ENCODE data around the gene SYNE4. TPM values are rescaled to one million over a fixed set of nuclear protein-coding genes. Genes with fewer than 3 reads are reported as not detected.
A peak's percentile ranks its signal among the peaks of the same experiment; 100 is the strongest.

Gene SYNE4
- total RNA-seq, 1 donor: not detected

GRCh38 chr19:35978832-35979365 lies 29.7 kb downstream of the SYNE4 start:
- DNase-seq (ENCODE audit: low read depth): no peak
- H3K4me3 ChIP-seq (ENCODE audit: low read depth, low read length): no peak overlapping the region
- TF ChIP-seq CTCF (IDR thresholded peaks at IDR 0.05; ENCODE audit: insufficient read depth, low read depth, low read length): no peak

DNA sequence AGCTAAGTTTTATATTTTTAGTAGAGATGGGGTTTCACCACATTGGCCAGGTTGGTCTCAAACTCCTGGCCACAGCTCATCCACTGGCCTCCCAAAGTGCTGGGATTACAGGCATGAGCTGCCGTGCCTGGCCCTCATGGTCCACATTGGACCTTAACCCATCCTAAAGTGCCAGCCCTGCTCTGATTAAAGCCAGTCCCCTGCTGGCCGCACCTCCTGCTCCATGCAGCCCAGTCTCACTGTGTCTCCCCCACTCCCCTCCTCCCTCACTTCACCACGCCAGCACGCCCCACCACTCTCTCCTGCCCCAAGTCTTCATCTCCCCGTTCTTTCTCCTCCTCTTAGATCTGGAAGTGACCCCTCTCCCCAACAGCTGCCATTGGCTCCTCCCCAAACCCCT lies 30.3 kb downstream of the SYNE4 start:
- TF ChIP-seq CTCF (IDR thresholded peaks at IDR 0.05; ENCODE audit: insufficient read depth, low read depth, low read length): no peak
- no peak overlapping the region for H3K4me3 ChIP-seq (ENCODE audit: low read depth, low read length)
- DNase-seq (ENCODE audit: low read depth): no peak

GRCh38 chr19:35977446-35978222 lies 31.0 kb downstream of the SYNE4 start:
- no peak overlapping the region for H3K4me3 ChIP-seq (ENCODE audit: low read depth, low read length)
- peak; percentile 26 for TF ChIP-seq CTCF (IDR thresholded peaks at IDR 0.05; ENCODE audit: insufficient read depth, low read depth, low read length)
- no peak for DNase-seq (ENCODE audit: low read depth)

- H3K4me3 ChIP-seq (ENCODE audit: low read depth, low read length): no peak overlapping the region
- no peak for DNase-seq (ENCODE audit: low read depth)
- no peak for TF ChIP-seq CTCF (IDR thresholded peaks at IDR 0.05; ENCODE audit: insufficient read depth, low read depth, low read length)
Observed at GRCh38 chr19:35975608-35976214, 32.9 kb downstream of the SYNE4 start.

GRCh38 chr19:35973487-35973886 lies 35.1 kb downstream of the SYNE4 start:
- DNase-seq (ENCODE audit: low read depth): no peak
- TF ChIP-seq CTCF (IDR thresholded peaks at IDR 0.05; ENCODE audit: insufficient read depth, low read depth, low read length): no peak
- H3K4me3 ChIP-seq (ENCODE audit: low read depth, low read length): no peak overlapping the region

DNA sequence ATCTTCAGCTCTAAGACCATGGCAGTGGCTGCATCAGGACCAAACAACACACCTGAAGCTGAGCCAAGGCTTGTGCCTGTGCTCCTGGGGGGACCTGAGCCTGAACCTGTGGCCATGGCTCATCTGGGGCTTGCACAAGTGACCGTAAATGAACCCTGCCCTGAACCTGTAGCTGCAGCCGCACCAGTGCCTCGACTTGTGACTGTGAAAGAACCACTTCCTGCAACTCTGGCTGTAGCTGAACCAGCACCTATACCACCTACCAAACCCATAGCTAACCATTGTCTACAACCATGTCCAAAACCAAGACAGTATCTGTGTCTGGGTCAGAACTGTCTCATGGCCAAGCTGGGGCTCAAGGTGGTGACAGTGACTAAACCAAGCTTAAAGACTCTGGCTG lies 41.8 kb downstream of the SYNE4 start:
- no peak for TF ChIP-seq CTCF (IDR thresholded peaks at IDR 0.05; ENCODE audit: insufficient read depth, low read depth, low read length)
- no peak overlapping the region for H3K4me3 ChIP-seq (ENCODE audit: low read depth, low read length)
- no peak for DNase-seq (ENCODE audit: low read depth)

Measured in fibroblast of villous mesenchyme (primary cell).